Measurements from ENCODE around the gene ALDH9A1.

Gene ALDH9A1

GRCh38 chr1:165688046-165688445 lies 10.3 kb downstream of the ALDH9A1 start:
- no peak for DNase-seq (ENCODE audit: low spot score)
- Histone ChIP-seq H3K23ac (ENCODE audit: low read depth, low read length, poor library complexity) (no peak overlapping the region), H3K4ac (ENCODE audit: low read length) (no peak overlapping the region), H2BK15ac (ENCODE audit: low read length) (no peak overlapping the region), H3K4me2 (ENCODE audit: insufficient read depth, low read length, poor library complexity, severe bottlenecking) (no peak overlapping the region), H3K79me1 (ENCODE audit: low read depth, low read length) (no peaks in the 10 kb centered on the region), H3K9me3 (replicated peaks in 1 of 2; ENCODE audit: control insufficient read depth in 2 of 2, insufficient read depth in 1 of 2, low read depth in 1 of 2, low read length in 2 of 2) (peaks cover 4 to 15% of the 10 kb centered on the region in 2 donors), H3K18ac (ENCODE audit: low read length) (no peak overlapping the region), H3K4me3 (ENCODE audit: low read length in 2 of 2) (no peak overlapping the region), H3K27ac (replicated peaks; ENCODE audit: low read length) (no peak overlapping the region), H3K36me3 (replicated peaks in 1 of 2; ENCODE audit: control insufficient read depth in 2 of 2, insufficient read depth in 2 of 2, low read length in 2 of 2) (peaks cover 5 to 58% of the 10 kb centered on the region in 2 donors), H3K9ac (ENCODE audit: low read depth, low read length, poor library complexity) (no peak overlapping the region), H3K14ac (ENCODE audit: low read length) (no peak overlapping the region), H2AFZ (ENCODE audit: low read length) (no peak overlapping the region), H2BK12ac (ENCODE audit: low read length) (no peak overlapping the region), H2AK5ac (ENCODE audit: low read depth, low read length) (no peak overlapping the region), H2BK5ac (ENCODE audit: low read length) (no peak overlapping the region), H4K8ac (ENCODE audit: low read depth, low read length) (no peak overlapping the region), H2BK120ac (ENCODE audit: low read depth, low read length) (no peak overlapping the region), H4K91ac (ENCODE audit: low read depth, low read length, poor library complexity) (no peak overlapping the region), H3K27me3 (ENCODE audit: control insufficient read depth in 3 of 3, insufficient read depth in 3 of 3, low read depth in 1 of 3, low read length in 3 of 3) (no peaks in the 10 kb centered on the region), H3K4me1 (ENCODE audit: control insufficient read depth in 2 of 2, insufficient read depth in 1 of 2, low read depth in 1 of 2, low read length in 2 of 2) (no peaks in the 10 kb centered on the region)
- no CpG with 5 or more reads among the region's 5 CpGs for WGBS, 2 donors (ENCODE audit: extremely low coverage in 2 of 2, insufficient read length in 2 of 2, insufficient replicate concordance in 1 of 2)

GRCh38 chr1:165686971-165687433 lies 11.4 kb downstream of the ALDH9A1 start:
- Histone ChIP-seq H3K4ac (ENCODE audit: low read length) (no peak overlapping the region), H3K4me2 (ENCODE audit: insufficient read depth, low read length, poor library complexity, severe bottlenecking) (no peak overlapping the region), H2AFZ (ENCODE audit: low read length) (no peak overlapping the region), H4K8ac (ENCODE audit: low read depth, low read length) (no peak overlapping the region), H3K23ac (ENCODE audit: low read depth, low read length, poor library complexity) (no peak overlapping the region), H3K4me1 (ENCODE audit: control insufficient read depth in 2 of 2, insufficient read depth in 1 of 2, low read depth in 1 of 2, low read length in 2 of 2) (no peaks in the 10 kb centered on the region), H2AK5ac (ENCODE audit: low read depth, low read length) (no peak overlapping the region), H4K91ac (ENCODE audit: low read depth, low read length, poor library complexity) (no peak overlapping the region), H3K36me3 (replicated peaks in 1 of 2; ENCODE audit: control insufficient read depth in 2 of 2, insufficient read depth in 2 of 2, low read length in 2 of 2) (peaks cover 9 to 68% of the 10 kb centered on the region in 2 donors), H3K79me1 (ENCODE audit: low read depth, low read length) (peaks cover 2% of the 10 kb centered on the region), H3K9ac (ENCODE audit: low read depth, low read length, poor library complexity) (no peak overlapping the region), H2BK120ac (ENCODE audit: low read depth, low read length) (no peak overlapping the region), H3K18ac (ENCODE audit: low read length) (no peak overlapping the region), H3K14ac (ENCODE audit: low read length) (no peak overlapping the region), H3K9me3 (replicated peaks in 1 of 2; ENCODE audit: control insufficient read depth in 2 of 2, insufficient read depth in 1 of 2, low read depth in 1 of 2, low read length in 2 of 2) (peaks cover 4 to 15% of the 10 kb centered on the region in 2 donors), H3K4me3 (ENCODE audit: low read length in 2 of 2) (no peak overlapping the region), H2BK12ac (ENCODE audit: low read length) (no peak overlapping the region), H2BK5ac (ENCODE audit: low read length) (no peak overlapping the region), H3K27ac (replicated peaks; ENCODE audit: low read length) (no peak overlapping the region), H3K27me3 (ENCODE audit: control insufficient read depth in 3 of 3, insufficient read depth in 3 of 3, low read depth in 1 of 3, low read length in 3 of 3) (no peaks in the 10 kb centered on the region), H2BK15ac (ENCODE audit: low read length) (no peak overlapping the region)
- DNase-seq (ENCODE audit: low spot score), result no peak
- WGBS, 2 donors (ENCODE audit: extremely low coverage in 2 of 2, insufficient read length in 2 of 2, insufficient replicate concordance in 1 of 2), result no CpG with 5 or more reads among the region's 2 CpGs

- Histone ChIP-seq H3K27me3 (ENCODE audit: control insufficient read depth in 3 of 3, insufficient read depth in 3 of 3, low read depth in 1 of 3, low read length in 3 of 3) (no peaks in the 10 kb centered on the region), H2AK5ac (ENCODE audit: low read depth, low read length) (no peak overlapping the region), H3K23ac (ENCODE audit: low read depth, low read length, poor library complexity) (no peak overlapping the region), H3K4ac (ENCODE audit: low read length) (no peak overlapping the region), H3K4me2 (ENCODE audit: insufficient read depth, low read length, poor library complexity, severe bottlenecking) (no peak overlapping the region), H2AFZ (ENCODE audit: low read length) (no peak overlapping the region), H3K79me1 (ENCODE audit: low read depth, low read length) (peaks cover 2% of the 10 kb centered on the region), H4K8ac (ENCODE audit: low read depth, low read length) (no peak overlapping the region), H2BK120ac (ENCODE audit: low read depth, low read length) (no peak overlapping the region), H3K9me3 (replicated peaks in 1 of 2; ENCODE audit: control insufficient read depth in 2 of 2, insufficient read depth in 1 of 2, low read depth in 1 of 2, low read length in 2 of 2) (peaks cover 4 to 15% of the 10 kb centered on the region in 2 donors), H3K14ac (ENCODE audit: low read length) (no peak overlapping the region), H3K9ac (ENCODE audit: low read depth, low read length, poor library complexity) (no peak overlapping the region), H3K27ac (replicated peaks; ENCODE audit: low read length) (no peak overlapping the region), H4K91ac (ENCODE audit: low read depth, low read length, poor library complexity) (no peak overlapping the region), H2BK15ac (ENCODE audit: low read length) (no peak overlapping the region), H3K36me3 (replicated peaks in 1 of 2; ENCODE audit: control insufficient read depth in 2 of 2, insufficient read depth in 2 of 2, low read length in 2 of 2) (peaks cover 11 to 75% of the 10 kb centered on the region in 2 donors), H3K4me1 (ENCODE audit: control insufficient read depth in 2 of 2, insufficient read depth in 1 of 2, low read depth in 1 of 2, low read length in 2 of 2) (no peaks in the 10 kb centered on the region), H3K4me3 (ENCODE audit: low read length in 2 of 2) (no peak overlapping the region), H2BK12ac (ENCODE audit: low read length) (no peak overlapping the region), H3K18ac (ENCODE audit: low read length) (no peak overlapping the region), H2BK5ac (ENCODE audit: low read length) (no peak overlapping the region)
- no CpG with 5 or more reads among the region's 6 CpGs for WGBS, 2 donors (ENCODE audit: extremely low coverage in 2 of 2, insufficient read length in 2 of 2, insufficient replicate concordance in 1 of 2)
- no peak for DNase-seq (ENCODE audit: low spot score)
Measured at GRCh38 chr1:165686121-165686970, 12.0 kb downstream of the ALDH9A1 start.

- H3K9ac ChIP-seq (ENCODE audit: low read depth, low read length, poor library complexity), result no peak overlapping the region
- no peak overlapping the region for H2AK5ac ChIP-seq (ENCODE audit: low read depth, low read length)
- H3K27ac ChIP-seq (replicated peaks; ENCODE audit: low read length), result no peak overlapping the region
- no peak overlapping the region for H2BK12ac ChIP-seq (ENCODE audit: low read length)
- H3K4ac ChIP-seq (ENCODE audit: low read length), result no peak overlapping the region
- peaks cover 2% of the 10 kb centered on the region for H3K79me1 ChIP-seq (ENCODE audit: low read depth, low read length)
- no peak overlapping the region for H3K23ac ChIP-seq (ENCODE audit: low read depth, low read length, poor library complexity)
- WGBS, 2 donors (ENCODE audit: extremely low coverage in 2 of 2, insufficient read length in 2 of 2, insufficient replicate concordance in 1 of 2), result no CpG with 5 or more reads among the region's 1 CpG
- H3K36me3 ChIP-seq (replicated peaks in 1 of 2; ENCODE audit: control insufficient read depth in 2 of 2, insufficient read depth in 2 of 2, low read length in 2 of 2), result peaks cover 14 to 84% of the 10 kb centered on the region in 2 donors
- H3K9me3 ChIP-seq (replicated peaks in 1 of 2; ENCODE audit: control insufficient read depth in 2 of 2, insufficient read depth in 1 of 2, low read depth in 1 of 2, low read length in 2 of 2), result peaks cover 0 to 7% of the 10 kb centered on the region in 2 donors
- H2BK5ac ChIP-seq (ENCODE audit: low read length), result no peak overlapping the region
- H4K91ac ChIP-seq (ENCODE audit: low read depth, low read length, poor library complexity), result no peak overlapping the region
- H2AFZ ChIP-seq (ENCODE audit: low read length), result no peak overlapping the region
- no peak overlapping the region for H3K4me3 ChIP-seq (ENCODE audit: low read length in 2 of 2)
- H4K8ac ChIP-seq (ENCODE audit: low read depth, low read length), result no peak overlapping the region
- H3K4me1 ChIP-seq (ENCODE audit: control insufficient read depth in 2 of 2, insufficient read depth in 1 of 2, low read depth in 1 of 2, low read length in 2 of 2), result no peaks in the 10 kb centered on the region
- no peak overlapping the region for H2BK15ac ChIP-seq (ENCODE audit: low read length)
- no peak overlapping the region for H2BK120ac ChIP-seq (ENCODE audit: low read depth, low read length)
- no peak overlapping the region for H3K18ac ChIP-seq (ENCODE audit: low read length)
- H3K4me2 ChIP-seq (ENCODE audit: insufficient read depth, low read length, poor library complexity, severe bottlenecking), result no peak overlapping the region
- H3K27me3 ChIP-seq (ENCODE audit: control insufficient read depth in 3 of 3, insufficient read depth in 3 of 3, low read depth in 1 of 3, low read length in 3 of 3), result no peaks in the 10 kb centered on the region
- H3K14ac ChIP-seq (ENCODE audit: low read length), result no peak overlapping the region
- DNase-seq (ENCODE audit: low spot score), result no peak
Measured at GRCh38 chr1:165683848-165684485, 14.4 kb downstream of the ALDH9A1 start.
